Measurements from ENCODE around the gene PDE1C.

Gene PDE1C

GRCh38 chr7:31811650-31812461, 258.4 kb downstream of the PDE1C start:
- DNase-seq (ENCODE audit: low read depth) = peak; percentile 91

DNA sequence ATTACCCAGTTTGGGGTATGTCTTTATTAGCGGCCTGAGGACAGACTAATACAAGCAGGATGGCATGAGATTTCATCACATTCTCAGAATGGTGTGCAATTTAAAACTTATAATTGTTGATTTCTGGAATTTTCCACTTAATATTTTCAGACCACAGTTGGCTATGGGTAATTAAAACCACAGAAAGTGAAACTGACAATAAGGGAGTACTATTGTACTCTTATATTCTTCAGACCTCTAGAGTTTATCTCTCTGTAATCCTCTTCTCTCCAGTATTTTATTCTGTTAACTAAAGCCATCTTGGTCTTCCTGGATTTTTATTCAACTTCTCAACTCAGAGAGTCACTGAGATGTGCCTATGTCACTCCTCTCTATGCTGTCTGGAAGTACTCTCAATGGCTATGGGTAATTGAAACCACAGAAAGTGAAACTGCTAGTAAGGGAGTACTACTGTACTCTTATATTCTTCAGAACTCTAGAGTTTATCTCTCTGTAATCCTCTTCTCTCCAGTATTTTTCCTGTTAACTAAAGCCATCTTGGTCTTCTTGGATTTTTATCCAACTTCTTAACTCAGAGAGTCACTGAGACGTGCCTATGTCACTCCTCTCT, 264.9 kb downstream of the PDE1C start:
- DNase-seq (ENCODE audit: low read depth) = peak; percentile 8
- H3K4me3 ChIP-seq (ENCODE audit: low read depth, low read length) = no peak overlapping the region
- TF ChIP-seq, protein P1, sequence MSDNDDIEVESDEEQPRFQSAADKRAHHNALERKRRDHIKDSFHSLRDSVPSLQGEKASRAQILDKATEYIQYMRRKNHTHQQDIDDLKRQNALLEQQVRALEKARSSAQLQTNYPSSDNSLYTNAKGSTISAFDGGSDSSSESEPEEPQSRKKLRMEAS (IDR thresholded peaks at IDR 0.05; ENCODE audit: low read depth, low read length) = no peak
- TF ChIP-seq MYC (IDR thresholded peaks at IDR 0.05; ENCODE audit: low read depth, low read length) (no peak), POLR2A (IDR thresholded peaks at IDR 0.05; ENCODE audit: extremely low read depth, insufficient read length) (no peak)
- TF ChIP-seq, protein P2, sequence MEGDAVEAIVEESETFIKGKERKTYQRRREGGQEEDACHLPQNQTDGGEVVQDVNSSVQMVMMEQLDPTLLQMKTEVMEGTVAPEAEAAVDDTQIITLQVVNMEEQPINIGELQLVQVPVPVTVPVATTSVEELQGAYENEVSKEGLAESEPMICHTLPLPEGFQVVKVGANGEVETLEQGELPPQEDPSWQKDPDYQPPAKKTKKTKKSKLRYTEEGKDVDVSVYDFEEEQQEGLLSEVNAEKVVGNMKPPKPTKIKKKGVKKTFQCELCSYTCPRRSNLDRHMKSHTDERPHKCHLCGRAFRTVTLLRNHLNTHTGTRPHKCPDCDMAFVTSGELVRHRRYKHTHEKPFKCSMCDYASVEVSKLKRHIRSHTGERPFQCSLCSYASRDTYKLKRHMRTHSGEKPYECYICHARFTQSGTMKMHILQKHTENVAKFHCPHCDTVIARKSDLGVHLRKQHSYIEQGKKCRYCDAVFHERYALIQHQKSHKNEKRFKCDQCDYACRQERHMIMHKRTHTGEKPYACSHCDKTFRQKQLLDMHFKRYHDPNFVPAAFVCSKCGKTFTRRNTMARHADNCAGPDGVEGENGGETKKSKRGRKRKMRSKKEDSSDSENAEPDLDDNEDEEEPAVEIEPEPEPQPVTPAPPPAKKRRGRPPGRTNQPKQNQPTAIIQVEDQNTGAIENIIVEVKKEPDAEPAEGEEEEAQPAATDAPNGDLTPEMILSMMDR (IDR thresholded peaks at IDR 0.05; ENCODE audit: low read depth, low read length) = no peak

More at GRCh38 chr7:31811650-31812461, 258.4 kb downstream of the PDE1C start:
- H3K4me3 ChIP-seq (ENCODE audit: low read depth, low read length) = peak overlapping the region; percentile 4
- TF ChIP-seq, protein P1 (IDR thresholded peaks at IDR 0.05; ENCODE audit: low read depth, low read length) = peak; percentile 26; the same call in 1 of the 2 replicates
- TF ChIP-seq MYC (IDR thresholded peaks at IDR 0.05; ENCODE audit: low read depth, low read length) (peak; percentile 19; the same call in 1 of the 2 replicates), POLR2A (IDR thresholded peaks at IDR 0.05; ENCODE audit: extremely low read depth, insufficient read length) (no peak)

- H3K4me3 ChIP-seq (ENCODE audit: low read depth, low read length) = no peak overlapping the region
- no peak for DNase-seq (ENCODE audit: low read depth)
- TF ChIP-seq, protein P2 (IDR thresholded peaks at IDR 0.05; ENCODE audit: low read depth, low read length) = no peak
- TF ChIP-seq POLR2A (IDR thresholded peaks at IDR 0.05; ENCODE audit: extremely low read depth, insufficient read length) = no peak
- TF ChIP-seq, protein P1 (IDR thresholded peaks at IDR 0.05; ENCODE audit: low read depth, low read length) = no peak
- no peak for TF ChIP-seq MYC (IDR thresholded peaks at IDR 0.05; ENCODE audit: low read depth, low read length)
These were observed 273.8 kb downstream of the PDE1C start for GRCh38 chr7:31796375-31796774.

DNA sequence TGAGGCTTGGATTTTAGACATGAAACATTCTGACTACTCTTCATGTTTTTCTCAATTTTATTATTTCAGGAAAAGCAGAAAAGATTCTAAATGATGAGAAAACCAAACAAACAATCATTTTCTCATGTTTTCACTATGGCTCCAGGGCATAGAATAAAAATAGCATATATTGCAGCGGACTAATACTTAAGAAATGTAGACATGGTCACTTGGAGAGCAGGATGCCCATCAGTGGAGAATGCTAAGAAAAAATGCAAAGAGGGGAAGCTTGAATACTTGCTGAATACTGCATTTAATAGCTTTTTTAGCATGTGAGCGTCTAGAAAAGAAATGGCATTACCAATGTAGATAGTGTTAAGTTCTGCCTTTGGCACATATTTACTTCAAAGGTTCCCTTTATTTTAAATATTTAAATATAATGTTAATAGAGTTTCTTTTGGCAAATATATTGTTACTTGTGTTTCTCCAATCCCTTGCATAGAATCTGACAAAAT, 275.3 kb downstream of the PDE1C start:
- H3K4me3 ChIP-seq (ENCODE audit: low read depth, low read length) = no peak overlapping the region
- DNase-seq (ENCODE audit: low read depth) = no peak
- TF ChIP-seq, protein P2 (IDR thresholded peaks at IDR 0.05; ENCODE audit: low read depth, low read length) = no peak
- TF ChIP-seq MYC (IDR thresholded peaks at IDR 0.05; ENCODE audit: low read depth, low read length) (no peak), POLR2A (IDR thresholded peaks at IDR 0.05; ENCODE audit: extremely low read depth, insufficient read length) (no peak)
- TF ChIP-seq, protein P1 (IDR thresholded peaks at IDR 0.05; ENCODE audit: low read depth, low read length) = no peak

- no peak for DNase-seq (ENCODE audit: low read depth)
- no peak overlapping the region for H3K4me3 ChIP-seq (ENCODE audit: low read depth, low read length)
- TF ChIP-seq, protein P2 (IDR thresholded peaks at IDR 0.05; ENCODE audit: low read depth, low read length) = no peak
- TF ChIP-seq, protein P1 (IDR thresholded peaks at IDR 0.05; ENCODE audit: low read depth, low read length) = no peak
- no peak for TF ChIP-seq MYC (IDR thresholded peaks at IDR 0.05; ENCODE audit: low read depth, low read length)
- TF ChIP-seq POLR2A (IDR thresholded peaks at IDR 0.05; ENCODE audit: extremely low read depth, insufficient read length) = no peak
These were observed 278.3 kb downstream of the PDE1C start for GRCh38 chr7:31791881-31792280.

Measured in NB4 (cell line).